Gastroesophageal sphincter (tissue), 4 donors: Measurements from ENCODE around the gene LIN28B. TPM values are rescaled to one million over a fixed set of nuclear protein-coding genes. Genes with fewer than 3 reads are reported as not detected.
A peak's percentile ranks its signal among the peaks of the same experiment; 100 is the strongest.
"Not testable (repeated sequence)": the region's sequence is repeated elsewhere in the genome, so short reads cannot be mapped to it uniquely, and the experiment has no call there.

Experiments used
- ATAC-seq: fragments of 150-250 bp; one replicate; pipeline ENCODE4 v1.9.1; 2016; ENCODE audit warnings: mild to moderate bottlenecking, moderate library complexity
- H3K27ac ChIP-seq, 4 donors: fragments of 200-600 bp; sonication (generic) in 3 of 4; 1 replicate in 3 of 4; 2 replicates in 1 of 4; pipeline ENCODE4 v1.5.1; 2016 to 2019
- H3K27me3 ChIP-seq: fragments of 200-600 bp; sonication (generic); one replicate; pipeline ENCODE4 v1.5.1; 2019
- H3K36me3 ChIP-seq, 2 donors: fragments of 200-600 bp; sonication (generic); one replicate each; pipeline ENCODE4 v1.5.1; 2019; ENCODE audit warnings: control low read depth in 1 of 2
- H3K4me1 ChIP-seq, 3 donors: fragments of 200-600 bp; sonication (generic); 1 replicate in 2 of 3; 2 replicates in 1 of 3; pipeline ENCODE4 v1.5.1; 2016 to 2019; ENCODE audit warnings: control low read depth in 2 of 3
- H3K4me3 ChIP-seq, 2 donors: fragments of 200-600 bp; sonication (generic); one replicate each; pipeline ENCODE4 v1.5.1; 2019; ENCODE audit warnings: mild to moderate bottlenecking in 1 of 2, moderate library complexity in 1 of 2
- H3K9me3 ChIP-seq, 3 donors: fragments of 200-600 bp; sonication (generic); one replicate each; pipeline ENCODE4 v1.5.1; 2017 to 2019; ENCODE audit warnings: control low read depth in 2 of 3
- CTCF ChIP-seq, 4 experiments: fragments of 200-600 bp in 2 of 4; fragments of 450-650 bp in 2 of 4; sonication (generic) in 1 of 4; IDR thresholded peaks; one replicate each; pipeline ENCODE4 v1.5.1; 2017 to 2019; ENCODE audit warnings: antibody characterized with exemption in 4 of 4, mild to moderate bottlenecking in 2 of 4, moderate library complexity in 2 of 4
- EP300 ChIP-seq: sonication (generic); formaldehyde crosslinking; IDR thresholded peaks from one replicate; pipeline ENCODE4 v1.6.1; 2017; ENCODE audit warnings: antibody characterized with exemption, mild to moderate bottlenecking
- POLR2A ChIP-seq, 2 donors: fragments of 450-650 bp; IDR thresholded peaks; one replicate each; pipeline ENCODE4 v1.6.1; 2017; ENCODE audit warnings: antibody characterized with exemption in 2 of 2, mild to moderate bottlenecking in 2 of 2, moderate library complexity in 1 of 2
- POLR2AphosphoS5 ChIP-seq: sonication (generic); formaldehyde crosslinking; IDR thresholded peaks from one replicate; pipeline ENCODE4 v1.6.1; 2017; ENCODE audit warnings: antibody characterized with exemption
- WGBS, 2 donors: methylation state at CpG; one replicate each; pipeline ENCODE4 v1.1.5; 2018; ENCODE audit warnings: low coverage in 1 of 2; 5-methylcytosine and 5-hydroxymethylcytosine counted together
- total RNA-seq, 4 donors: library from RNA; depleted of rRNA; stranded (reverse); fragments of >200 nt; gene quantifications; one replicate each; pipeline ENCODE4 v1.1.0, GENCODE V29; 2016

LIN28B gene
- total RNA-seq, 4 donors from 2014 or later, result not detected

DNA sequence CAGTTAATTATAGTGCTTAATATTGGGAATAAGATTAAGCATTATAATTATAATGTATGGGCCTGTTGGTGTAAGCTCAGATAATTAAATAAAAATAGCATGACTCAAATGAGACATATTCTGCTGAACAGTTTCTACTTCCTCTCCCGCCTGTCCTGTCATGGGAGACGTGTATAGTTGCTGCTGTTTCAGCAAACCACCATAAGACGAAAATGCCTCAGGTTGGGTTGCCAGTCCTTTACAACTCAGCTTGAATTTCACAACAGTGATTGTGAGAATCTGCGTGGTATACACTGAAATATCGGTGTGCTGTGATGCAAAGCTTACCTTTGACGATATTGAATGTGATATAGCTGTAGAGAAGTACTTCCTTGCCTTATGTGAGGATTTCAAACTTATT, 123.4 kb downstream of the LIN28B start:
- Histone ChIP-seq H3K27me3 (no peaks in the 10 kb centered on the region), H3K27ac (no peak overlapping the region), H3K36me3 (no peaks in the 10 kb centered on the region), H3K4me3 (no peak overlapping the region), H3K9me3 (no peaks in the 10 kb centered on the region), H3K4me1 (peaks cover 0 to 23% (median 0%) of the 10 kb centered on the region in 3 donors)
- WGBS, 2 donors, result 78 to 92% methylated on average over 6 of the region's 6 CpGs
- TF ChIP-seq POLR2AphosphoS5 (no peak), EP300 (no peak), POLR2A (IDR thresholded peaks at IDR 0.05) (no peak), CTCF (IDR thresholded peaks at IDR 0.05) (no peak)
- ATAC-seq, result no peak

DNA sequence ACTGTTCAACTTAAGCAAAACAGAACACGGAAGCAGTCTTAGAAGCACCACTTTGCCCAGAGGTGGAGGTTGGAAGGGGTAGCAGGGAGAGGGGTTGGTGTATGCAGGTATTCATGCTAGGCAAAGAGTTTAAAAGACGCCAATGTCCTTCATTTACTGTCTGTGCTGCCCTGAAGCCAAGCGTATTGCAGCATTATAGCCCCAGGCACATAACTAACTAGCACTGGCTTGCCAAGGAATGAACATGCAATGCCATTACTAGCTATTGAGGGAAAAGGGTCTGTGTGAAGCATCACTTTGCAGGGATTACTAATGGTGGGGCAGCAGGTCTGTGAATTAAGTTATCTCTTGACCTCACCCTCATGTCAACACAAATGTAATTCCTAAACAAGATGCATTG, 124.8 kb downstream of the LIN28B start:
- not testable (repeated sequence) for H3K36me3 ChIP-seq, H3K9me3 ChIP-seq, H3K27me3 ChIP-seq, ATAC-seq, H3K27ac ChIP-seq, H3K4me3 ChIP-seq
- H3K4me1 ChIP-seq, result peaks cover 0 to 20% (median 0%) of the 10 kb centered on the region in 3 donors
- WGBS, 2 donors, result 35 to 39% methylated on average over 2 to 3 of the region's 3 CpGs

DNA sequence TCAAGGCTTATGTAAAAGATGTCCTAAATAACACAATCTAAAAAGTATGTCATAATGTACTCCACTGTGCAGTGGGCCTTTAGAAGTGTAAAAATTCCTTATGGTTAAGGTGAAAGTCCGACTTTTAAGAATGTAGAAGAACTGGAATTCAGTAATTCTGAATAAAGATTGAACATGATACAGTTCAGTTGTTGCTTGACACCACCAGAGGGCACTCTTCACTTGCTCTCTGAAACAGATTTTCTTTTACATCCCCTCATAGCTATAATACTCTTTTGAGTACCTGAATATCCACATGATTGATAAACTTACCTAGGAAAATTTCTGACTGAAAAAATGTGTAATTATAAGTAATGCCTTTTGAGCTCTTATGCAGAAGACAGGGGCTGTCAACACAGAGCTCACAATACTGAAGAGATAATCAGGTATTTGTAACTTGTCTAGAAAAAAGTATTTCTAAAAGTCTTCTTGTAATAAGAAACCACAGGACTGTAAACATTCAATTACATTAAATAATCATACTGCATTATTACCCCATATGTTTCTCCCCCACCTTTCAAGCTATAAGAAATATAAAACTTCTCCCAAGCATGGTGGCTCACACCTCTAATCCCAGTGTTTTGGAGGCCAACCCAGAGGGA, 130.8 kb downstream of the LIN28B start:
- TF ChIP-seq CTCF (IDR thresholded peaks at IDR 0.05) (peak; percentile 71 to 83 (median 74)), EP300 (no peak)
- 5 to 17% methylated on average over 1 of the region's 1 CpG for WGBS, 2 donors
- Histone ChIP-seq H3K36me3 (no peaks in the 10 kb centered on the region), H3K27me3 (no peaks in the 10 kb centered on the region), H3K4me3 (no peak overlapping the region), H3K9me3 (no peaks in the 10 kb centered on the region), H3K4me1 (no peaks in the 10 kb centered on the region), H3K27ac (no peak overlapping the region)
- ATAC-seq, result peak; percentile 53

GRCh38 chr6:105091140-105091829, 134.4 kb downstream of the LIN28B start:
- Histone ChIP-seq H3K27me3 (no peaks in the 10 kb centered on the region), H3K36me3 (peaks cover 0 to 4% of the 10 kb centered on the region in 2 donors), H3K27ac (no peak overlapping the region), H3K4me3 (no peak overlapping the region), H3K9me3 (no peaks in the 10 kb centered on the region), H3K4me1 (no peaks in the 10 kb centered on the region)
- no peak for TF ChIP-seq CTCF (IDR thresholded peaks at IDR 0.05)
- TF ChIP-seq POLR2AphosphoS5, result no peak
- TF ChIP-seq POLR2A (IDR thresholded peaks at IDR 0.05), result no peak
- TF ChIP-seq EP300, result no peak
- no peak for ATAC-seq
- 52 to 77% methylated on average over 3 to 5 of the region's 8 CpGs for WGBS, 2 donors

DNA sequence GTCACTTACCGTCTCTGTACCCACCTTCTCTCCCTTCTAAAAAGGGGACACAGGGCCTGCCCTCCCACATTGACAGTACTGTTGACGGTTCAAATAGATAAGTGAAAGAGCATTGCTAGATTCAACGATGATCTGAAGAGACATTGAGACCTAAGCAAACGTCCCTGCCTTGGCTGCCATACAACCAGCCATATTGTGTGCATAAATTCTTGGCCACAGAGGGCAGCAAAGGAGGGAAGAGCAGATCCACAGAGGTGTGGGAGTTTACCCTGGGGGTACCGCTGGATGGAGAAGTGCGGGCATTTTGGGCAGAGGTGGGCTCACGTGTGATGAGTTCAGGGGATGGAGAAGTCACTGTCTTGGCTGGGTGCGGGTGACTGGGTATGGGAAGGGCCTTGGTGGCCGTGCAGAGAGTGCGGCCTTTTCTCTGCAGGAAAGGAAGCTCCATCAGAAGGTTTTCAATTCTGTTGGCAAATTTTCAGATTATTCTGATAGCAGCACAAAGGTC, 137.3 kb downstream of the LIN28B start:
- 84 to 92% methylated on average over 9 to 10 of the region's 10 CpGs for WGBS, 2 donors
- Histone ChIP-seq H3K27ac (no peak overlapping the region), H3K9me3 (no peaks in the 10 kb centered on the region), H3K4me1 (no peaks in the 10 kb centered on the region), H3K36me3 (peaks cover 0 to 31% of the 10 kb centered on the region in 2 donors), H3K27me3 (no peaks in the 10 kb centered on the region), H3K4me3 (no peak overlapping the region)
- ATAC-seq, result no peak
- no peak for TF ChIP-seq POLR2A (IDR thresholded peaks at IDR 0.05)
- TF ChIP-seq EP300, result no peak
- TF ChIP-seq CTCF (IDR thresholded peaks at IDR 0.05), result no peak
- TF ChIP-seq POLR2AphosphoS5, result no peak
